Naive B cell (primary cell): ENCODE results near the gene RASSF8. TPM values are rescaled to one million over a fixed set of nuclear protein-coding genes. Genes with fewer than 3 reads are reported as not detected.

Source experiments
- polyA plus RNA-seq, 6 donors: library from polyadenylated mRNA; unstranded; fragments of 300-500 nt; fragmentation: Illumina TruSeq; gene quantifications; one replicate each; pipeline ENCODE4 v1.2.3, GENCODE V29; 2021; ENCODE audit warnings: low read depth in 6 of 6

RASSF8 gene
- polyA plus RNA-seq, 6 donors from 2014 or later, result not detected

Other genes with a start within 250 kb of the RASSF8 start
- 1 to 10 TPM in 4 of 6 donors, under 1 TPM in 1, not detected in 1; 0.56 to 5.7 (median 2.3) TPM for gene BHLHE41, start 166.4 kb downstream of the RASSF8 start, polyA plus RNA-seq
- gene SSPN, start 236.9 kb downstream of the RASSF8 start, polyA plus RNA-seq, result 1 to 10 TPM; 1.0 to 6.7 (median 5.0) TPM